HG03571 (cell line): ENCODE data around the gene PAX8.
"Not testable (repeated sequence)": the region's sequence is repeated elsewhere in the genome, so short reads cannot be mapped to it uniquely, and the experiment has no call there.

Experiments used
- ATAC-seq: cut with Tn5 transposase; IDR thresholded peaks from one replicate; pipeline ENCODE4 v1.9.1; 2021; ENCODE audit not compliant: unreplicated experiment

PAX8 gene

GRCh38 chr2:113291191-113291590 is 12.5 kb upstream of the PAX8 start:
- ATAC-seq, result no peak

GRCh38 chr2:113288674-113289149 is 10.0 kb upstream of the PAX8 start:
- ATAC-seq, result not testable (repeated sequence)

- not testable (repeated sequence) for ATAC-seq
Observed at GRCh38 chr2:113288117-113288673, 9.5 kb upstream of the PAX8 start.

- ATAC-seq, result no peak
Observed at GRCh38 chr2:113285816-113286215, 7.1 kb upstream of the PAX8 start.

- ATAC-seq, result not testable (repeated sequence)
Observed at GRCh38 chr2:113284999-113285398, 6.3 kb upstream of the PAX8 start.

- no peak for ATAC-seq
Observed at GRCh38 chr2:113284476-113284875, 5.8 kb upstream of the PAX8 start.

- no peak for ATAC-seq
Observed at GRCh38 chr2:113283704-113284284, 5.1 kb upstream of the PAX8 start.

GRCh38 chr2:113282747-113283533 is 4.2 kb upstream of the PAX8 start:
- ATAC-seq, result no peak

- no peak for ATAC-seq
Observed at GRCh38 chr2:113281910-113282746, 3.4 kb upstream of the PAX8 start.

GRCh38 chr2:113278073-113278741 is 514 bp downstream of the PAX8 start:
- no peak for ATAC-seq

GRCh38 chr2:113277474-113278072 is 1.1 kb downstream of the PAX8 start:
- ATAC-seq, result no peak

GRCh38 chr2:113276761-113277425 is 1.8 kb downstream of the PAX8 start:
- no peak for ATAC-seq

GRCh38 chr2:113276216-113276760 is 2.4 kb downstream of the PAX8 start:
- no peak for ATAC-seq

- ATAC-seq, result no peak
Observed at GRCh38 chr2:113275556-113276215, 3.0 kb downstream of the PAX8 start.

GRCh38 chr2:113274432-113274831 is 4.3 kb downstream of the PAX8 start:
- ATAC-seq, result no peak

- ATAC-seq, result no peak
Observed at GRCh38 chr2:113273981-113274380, 4.7 kb downstream of the PAX8 start.

- ATAC-seq, result no peak
Observed at GRCh38 chr2:113273027-113273551, 5.6 kb downstream of the PAX8 start.

GRCh38 chr2:113272477-113272876 is 6.2 kb downstream of the PAX8 start:
- ATAC-seq, result no peak
